NCI-H187 (cell line): ENCODE measurements around the gene ADAMTS4.

Experiments
- DNase-seq, 2 experiments: peaks; one replicate each; lab custom pipeline; 2025; lab: John Stamatoyannopoulos, UW

ADAMTS4 gene

GRCh38 chr1:161172776-161173376 is 26.0 kb downstream of the ADAMTS4 start:
- no peak for DNase-seq

GRCh38 chr1:161172349-161172748 is 26.5 kb downstream of the ADAMTS4 start:
- DNase-seq, result no peak

GRCh38 chr1:161171696-161172095 is 27.2 kb downstream of the ADAMTS4 start:
- DNase-seq, result no peak

GRCh38 chr1:161171191-161171590 is 27.7 kb downstream of the ADAMTS4 start:
- no peak for DNase-seq

GRCh38 chr1:161168906-161169305 is 29.9 kb downstream of the ADAMTS4 start:
- no peak for DNase-seq

- DNase-seq, result no peak
Observed at GRCh38 chr1:161166669-161167548, 31.9 kb downstream of the ADAMTS4 start.

GRCh38 chr1:161165742-161166668 is 32.8 kb downstream of the ADAMTS4 start, which contains the start of gene PPOX:
TSS of gene PPOX (plus strand) at chr1:161166426. CDS start at chr1:161166848, 422 bp downstream.
- peak; percentile 98 to 99 for DNase-seq

- DNase-seq, result no peak
Observed at GRCh38 chr1:161164901-161165610, 33.8 kb downstream of the ADAMTS4 start.

- DNase-seq, result no peak
Observed at GRCh38 chr1:161163793-161164192, 35.1 kb downstream of the ADAMTS4 start.

GRCh38 chr1:161162806-161163205 is 36.0 kb downstream of the ADAMTS4 start:
- no peak for DNase-seq

GRCh38 chr1:161162052-161162451 is 36.8 kb downstream of the ADAMTS4 start:
- DNase-seq, result no peak

- no peak for DNase-seq
Observed at GRCh38 chr1:161161652-161162051, 37.2 kb downstream of the ADAMTS4 start.

GRCh38 chr1:161160671-161161145 is 38.1 kb downstream of the ADAMTS4 start:
- no peak for DNase-seq

GRCh38 chr1:161159913-161160243 is 39.0 kb downstream of the ADAMTS4 start:
- no peak for DNase-seq

GRCh38 chr1:161159087-161159912 is 39.6 kb downstream of the ADAMTS4 start, which contains the start of gene USP21:
TSS of gene USP21 (plus strand) at chr1:161159500. CDS start at chr1:161160641, 1,141 bp downstream.
- DNase-seq, result peak; percentile 96 to 98

GRCh38 chr1:161158316-161159010 is 40.4 kb downstream of the ADAMTS4 start:
- DNase-seq, result no peak

GRCh38 chr1:161157867-161158266 is 41.0 kb downstream of the ADAMTS4 start:
- no peak for DNase-seq

- peak; percentile 93 to 94 for DNase-seq
Observed at GRCh38 chr1:161153682-161154337, 45.0 kb downstream of the ADAMTS4 start, which contains the start of gene UFC1. TSS of gene UFC1 (plus strand) at chr1:161153978. CDS start at chr1:161153998, 20 bp downstream.

- no peak for DNase-seq
Observed at GRCh38 chr1:161153176-161153575, 45.7 kb downstream of the ADAMTS4 start.
